WTC11 (cell line): ENCODE data around the gene ATG2B. TPM values are rescaled to one million over a fixed set of nuclear protein-coding genes. Genes with fewer than 3 reads are reported as not detected.

Experiments used
- ATAC-seq: fragments of 200-7000 bp; cut with Tn5 transposase; 2 replicates; pipeline ENCODE4 v1.10.0; 2021; ENCODE audit warnings: mild to moderate bottlenecking, moderate library complexity
- CTCF ChIA-PET: fragments of 300-600 bp; sonication (Branson Sonifier 250); formaldehyde crosslinking; loops from one replicate; lab custom pipeline; 2021; ENCODE audit warnings: antibody characterized with exemption; lab: Charles Lee
- POLR2A ChIA-PET: fragments of 350-600 bp; sonication (Branson Sonifier 250); formaldehyde crosslinking; loops from one replicate; lab custom pipeline; 2021; ENCODE audit warnings: antibody characterized with exemption; lab: Charles Lee
- DNase-seq: peaks from one replicate; pipeline ENCODE4 v3.0.0; 2021; ENCODE audit warnings: low spot score
- H3K27ac Mint-ChIP-seq: 2 replicates; pipeline ENCODE4 v1.8.0; 2021; ENCODE audit warnings: mixed read lengths
- H3K27me3 Mint-ChIP-seq: 2 replicates; pipeline ENCODE4 v1.8.0; 2021; ENCODE audit warnings: low read depth, mild to moderate bottlenecking, moderate library complexity, mixed read lengths
- H3K36me3 Mint-ChIP-seq: 2 replicates; pipeline ENCODE4 v1.8.0; 2021; ENCODE audit warnings: mixed read lengths
- H3K4me1 Mint-ChIP-seq: 2 replicates; pipeline ENCODE4 v1.8.0; 2022; ENCODE audit warnings: mixed read lengths
- H3K4me3 Mint-ChIP-seq: 2 replicates; pipeline ENCODE4 v1.8.0; 2021; ENCODE audit warnings: mild to moderate bottlenecking, moderate library complexity, mixed read lengths
- H3K9me3 Mint-ChIP-seq: 2 replicates; pipeline ENCODE4 v1.8.0; 2021; ENCODE audit warnings: mixed read lengths
- ELF4 ChIP-seq: sonication (generic); formaldehyde crosslinking; IDR thresholded peaks from 2 replicates; pipeline ENCODE4 v1.8.1; 2022; ENCODE audit warnings: low read depth, mild to moderate bottlenecking, moderate library complexity, missing genetic modification reagents
- FOXP1 ChIP-seq: sonication (generic); formaldehyde crosslinking; IDR thresholded peaks from 2 replicates; pipeline ENCODE4 v1.8.0; 2022; ENCODE audit warnings: missing genetic modification reagents, mild to moderate bottlenecking, moderate library complexity, borderline replicate concordance
- JAZF1 ChIP-seq: fragments of 250-450 bp; sonication (Bioruptor Pico); IDR thresholded peaks from 2 replicates; pipeline ENCODE4 v1.9.0; 2021; ENCODE audit warnings: moderate library complexity, mild to moderate bottlenecking, inconsistent platforms
- NFATC4 ChIP-seq: fragments of 250-450 bp; sonication (Bioruptor Pico); IDR thresholded peaks from 2 replicates; pipeline ENCODE4 v1.9.0; 2021; ENCODE audit warnings: mild to moderate bottlenecking
- NR2C2 ChIP-seq: sonication (generic); formaldehyde crosslinking; IDR thresholded peaks from 2 replicates; pipeline ENCODE4 v1.8.0; 2022; ENCODE audit warnings: mild to moderate bottlenecking, missing genetic modification reagents
- SMAD3 ChIP-seq: sonication (generic); formaldehyde crosslinking; IDR thresholded peaks from 2 replicates; pipeline ENCODE4 v1.8.0; 2022; ENCODE audit warnings: missing genetic modification reagents, mild to moderate bottlenecking, borderline replicate concordance
- SOX15 ChIP-seq: fragments of 250-450 bp; sonication (Bioruptor Pico); IDR thresholded peaks from 2 replicates; pipeline ENCODE4 v1.9.0; 2021; ENCODE audit warnings: mild to moderate bottlenecking
- TEAD1 ChIP-seq: sonication (generic); formaldehyde crosslinking; IDR thresholded peaks from 2 replicates; pipeline ENCODE4 v1.8.0; 2022; ENCODE audit warnings: mild to moderate bottlenecking, missing genetic modification reagents
- TP53 ChIP-seq: sonication (generic); formaldehyde crosslinking; IDR thresholded peaks from 2 replicates; pipeline ENCODE4 v1.8.1; 2023; ENCODE audit warnings: mild to moderate bottlenecking, missing genetic modification reagents
- ZNF138 ChIP-seq: sonication (generic); formaldehyde crosslinking; conservative IDR thresholded peaks from 2 replicates; pipeline ENCODE4 v1.8.1; 2022; ENCODE audit warnings: mild to moderate bottlenecking, moderate library complexity, missing genetic modification reagents
- ZNF232 ChIP-seq: sonication (generic); formaldehyde crosslinking; IDR thresholded peaks from 2 replicates; pipeline ENCODE4 v1.8.0; 2022; ENCODE audit warnings: mild to moderate bottlenecking, missing genetic modification reagents
- ZNF423 ChIP-seq: fragments of 250-450 bp; sonication (Bioruptor Pico); IDR thresholded peaks from 2 replicates; pipeline ENCODE4 v2.1.2; 2022; ENCODE audit warnings: mild to moderate bottlenecking, moderate library complexity
- total RNA-seq: library from RNA; stranded (reverse); gene quantifications from 3 replicates; pipeline ENCODE4 v1.2.3, GENCODE V29; 2021
- TF ChIP-seq, protein P1 (sequence below): sonication (generic); formaldehyde crosslinking; IDR thresholded peaks from 2 replicates; pipeline ENCODE4 v1.8.1; 2023; ENCODE audit warnings: mild to moderate bottlenecking, moderate library complexity, missing genetic modification reagents
- TF ChIP-seq, protein P2 (sequence below): sonication (generic); formaldehyde crosslinking; IDR thresholded peaks from 2 replicates; pipeline ENCODE4 v1.8.0; 2022; ENCODE audit warnings: mild to moderate bottlenecking, missing genetic modification reagents
- TF ChIP-seq, protein P3 (sequence below): sonication (generic); formaldehyde crosslinking; IDR thresholded peaks from 2 replicates; pipeline ENCODE4 v1.8.0; 2022; ENCODE audit warnings: missing genetic modification reagents
- TF ChIP-seq, protein P4 (sequence below): sonication (generic); formaldehyde crosslinking; conservative IDR thresholded peaks from 2 replicates; pipeline ENCODE4 v1.8.1; 2023; ENCODE audit warnings: mild to moderate bottlenecking, low read depth, missing genetic modification reagents, moderate library complexity
- TF ChIP-seq, protein P5 (sequence below): fragments of 250-450 bp; sonication (Bioruptor Pico); IDR thresholded peaks from 2 replicates; pipeline ENCODE4 v1.9.0; 2021; ENCODE audit warnings: mild to moderate bottlenecking
- TF ChIP-seq, protein P6 (sequence below): sonication (generic); formaldehyde crosslinking; IDR thresholded peaks from 2 replicates; pipeline ENCODE4 v1.8.1; 2023; ENCODE audit warnings: mild to moderate bottlenecking, missing genetic modification reagents, borderline replicate concordance

The ATG2B gene
- total RNA-seq, 1 experiment from 2014 or later, result 10.3 TPM

DNA sequence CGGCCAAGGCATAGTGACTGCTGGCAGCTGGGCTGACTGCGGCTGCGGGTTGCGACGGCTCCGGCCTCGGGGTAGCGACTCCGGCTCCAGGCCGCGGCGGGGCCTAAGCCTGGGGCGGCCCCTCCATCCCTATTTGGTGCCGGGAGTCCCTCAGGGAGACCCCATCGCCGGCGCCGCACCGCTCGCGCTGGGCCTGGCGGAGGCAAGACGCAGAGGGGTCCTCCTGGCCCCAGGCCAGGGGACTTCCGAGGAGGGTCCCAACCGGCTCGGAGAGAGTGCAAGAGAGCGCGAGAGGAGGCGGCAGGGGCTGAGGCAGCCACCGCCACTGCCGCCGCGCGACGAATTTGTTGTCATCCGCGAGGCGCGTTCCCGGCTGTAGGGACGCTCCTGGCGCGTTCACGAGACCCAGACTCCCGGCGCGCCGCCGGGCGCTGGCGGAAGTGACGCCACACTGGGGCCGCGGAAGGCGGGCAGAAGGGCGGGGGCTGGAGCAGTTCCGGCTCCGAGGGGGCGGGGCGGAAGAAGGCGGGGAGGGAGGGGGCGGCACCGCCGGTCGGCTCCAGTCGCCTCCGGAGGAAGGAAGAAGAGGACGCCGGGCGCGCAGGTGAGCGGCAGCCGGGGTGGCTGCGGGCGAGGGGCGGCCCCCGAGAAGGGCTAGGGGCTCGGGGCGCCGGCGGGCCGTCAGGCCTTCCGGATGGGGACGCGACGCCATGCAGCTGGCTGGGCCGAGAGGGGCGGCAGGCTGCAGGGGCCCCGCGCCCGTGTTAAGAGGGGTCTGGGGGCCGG, at the start of gene ATG2B, which contains the start of gene GSKIP (continued):
- TF ChIP-seq, protein P1, sequence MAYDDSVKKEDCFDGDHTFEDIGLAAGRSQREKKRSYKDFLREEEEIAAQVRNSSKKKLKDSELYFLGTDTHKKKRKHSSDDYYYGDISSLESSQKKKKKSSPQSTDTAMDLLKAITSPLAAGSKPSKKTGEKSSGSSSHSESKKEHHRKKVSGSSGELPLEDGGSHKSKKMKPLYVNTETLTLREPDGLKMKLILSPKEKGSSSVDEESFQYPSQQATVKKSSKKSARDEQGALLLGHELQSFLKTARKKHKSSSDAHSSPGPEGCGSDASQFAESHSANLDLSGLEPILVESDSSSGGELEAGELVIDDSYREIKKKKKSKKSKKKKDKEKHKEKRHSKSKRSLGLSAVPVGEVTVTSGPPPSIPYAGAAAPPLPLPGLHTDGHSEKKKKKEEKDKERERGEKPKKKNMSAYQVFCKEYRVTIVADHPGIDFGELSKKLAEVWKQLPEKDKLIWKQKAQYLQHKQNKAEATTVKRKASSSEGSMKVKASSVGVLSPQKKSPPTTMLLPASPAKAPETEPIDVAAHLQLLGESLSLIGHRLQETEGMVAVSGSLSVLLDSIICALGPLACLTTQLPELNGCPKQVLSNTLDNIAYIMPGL, result peak; percentile 56; the same call in 1 of the 2 replicates
- peak; percentile 22; the same call in 1 of the 2 replicates for TF ChIP-seq ZNF232 (CRISPR knock-in tag)
- no peak for TF ChIP-seq SOX15
- TF ChIP-seq, protein P2, sequence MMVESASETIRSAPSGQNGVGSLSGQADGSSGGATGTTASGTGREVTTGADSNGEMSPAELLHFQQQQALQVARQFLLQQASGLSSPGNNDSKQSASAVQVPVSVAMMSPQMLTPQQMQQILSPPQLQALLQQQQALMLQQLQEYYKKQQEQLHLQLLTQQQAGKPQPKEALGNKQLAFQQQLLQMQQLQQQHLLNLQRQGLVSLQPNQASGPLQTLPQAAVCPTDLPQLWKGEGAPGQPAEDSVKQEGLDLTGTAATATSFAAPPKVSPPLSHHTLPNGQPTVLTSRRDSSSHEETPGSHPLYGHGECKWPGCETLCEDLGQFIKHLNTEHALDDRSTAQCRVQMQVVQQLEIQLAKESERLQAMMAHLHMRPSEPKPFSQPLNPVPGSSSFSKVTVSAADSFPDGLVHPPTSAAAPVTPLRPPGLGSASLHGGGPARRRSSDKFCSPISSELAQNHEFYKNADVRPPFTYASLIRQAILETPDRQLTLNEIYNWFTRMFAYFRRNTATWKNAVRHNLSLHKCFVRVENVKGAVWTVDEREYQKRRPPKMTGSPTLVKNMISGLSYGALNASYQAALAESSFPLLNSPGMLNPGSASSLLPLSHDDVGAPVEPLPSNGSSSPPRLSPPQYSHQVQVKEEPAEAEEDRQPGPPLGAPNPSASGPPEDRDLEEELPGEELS (CRISPR knock-in tag), result 0 out of 2 replicates have a peak, but pooled peaks have one; percentile 44
- 0 out of 2 replicates have a peak, but pooled peaks have one; percentile 38 for TF ChIP-seq FOXP1
- no peak for TF ChIP-seq JAZF1 (CRISPR knock-in tag)
- TF ChIP-seq NFATC4 (CRISPR knock-in tag), result no peak
- TF ChIP-seq, protein P3, sequence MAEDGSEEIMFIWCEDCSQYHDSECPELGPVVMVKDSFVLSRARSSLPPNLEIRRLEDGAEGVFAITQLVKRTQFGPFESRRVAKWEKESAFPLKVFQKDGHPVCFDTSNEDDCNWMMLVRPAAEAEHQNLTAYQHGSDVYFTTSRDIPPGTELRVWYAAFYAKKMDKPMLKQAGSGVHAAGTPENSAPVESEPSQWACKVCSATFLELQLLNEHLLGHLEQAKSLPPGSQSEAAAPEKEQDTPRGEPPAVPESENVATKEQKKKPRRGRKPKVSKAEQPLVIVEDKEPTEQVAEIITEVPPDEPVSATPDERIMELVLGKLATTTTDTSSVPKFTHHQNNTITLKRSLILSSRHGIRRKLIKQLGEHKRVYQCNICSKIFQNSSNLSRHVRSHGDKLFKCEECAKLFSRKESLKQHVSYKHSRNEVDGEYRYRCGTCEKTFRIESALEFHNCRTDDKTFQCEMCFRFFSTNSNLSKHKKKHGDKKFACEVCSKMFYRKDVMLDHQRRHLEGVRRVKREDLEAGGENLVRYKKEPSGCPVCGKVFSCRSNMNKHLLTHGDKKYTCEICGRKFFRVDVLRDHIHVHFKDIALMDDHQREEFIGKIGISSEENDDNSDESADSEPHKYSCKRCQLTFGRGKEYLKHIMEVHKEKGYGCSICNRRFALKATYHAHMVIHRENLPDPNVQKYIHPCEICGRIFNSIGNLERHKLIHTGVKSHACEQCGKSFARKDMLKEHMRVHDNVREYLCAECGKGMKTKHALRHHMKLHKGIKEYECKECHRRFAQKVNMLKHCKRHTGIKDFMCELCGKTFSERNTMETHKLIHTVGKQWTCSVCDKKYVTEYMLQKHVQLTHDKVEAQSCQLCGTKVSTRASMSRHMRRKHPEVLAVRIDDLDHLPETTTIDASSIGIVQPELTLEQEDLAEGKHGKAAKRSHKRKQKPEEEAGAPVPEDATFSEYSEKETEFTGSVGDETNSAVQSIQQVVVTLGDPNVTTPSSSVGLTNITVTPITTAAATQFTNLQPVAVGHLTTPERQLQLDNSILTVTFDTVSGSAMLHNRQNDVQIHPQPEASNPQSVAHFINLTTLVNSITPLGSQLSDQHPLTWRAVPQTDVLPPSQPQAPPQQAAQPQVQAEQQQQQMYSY, result 0 out of 2 replicates have a peak, but pooled peaks have one; percentile 29
- TF ChIP-seq ZNF423, result no peak
- TF ChIP-seq TP53, result no peak

DNA sequence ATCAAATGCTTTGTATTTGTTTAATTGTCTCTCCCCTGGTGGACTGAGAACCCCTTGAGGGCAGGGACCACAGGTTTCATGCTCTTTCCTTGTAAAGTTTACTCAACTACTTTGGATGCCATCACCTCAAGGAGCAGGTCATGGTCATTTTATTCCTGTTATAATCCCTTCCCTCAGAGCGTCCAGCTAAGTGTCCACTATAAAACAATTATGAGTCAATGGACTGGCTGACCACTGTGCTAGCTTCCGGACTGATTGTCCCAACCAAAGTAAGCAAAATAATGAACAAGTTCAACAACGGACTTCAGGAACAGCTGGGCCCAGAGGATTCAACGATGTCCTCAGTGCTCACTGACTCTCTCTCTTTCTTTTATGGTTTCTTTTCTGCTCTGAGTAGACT, 47.0 kb upstream of the ATG2B start:
- ChIA-PET POLR2A (no interaction called here), CTCF (no interaction called here)
- ATAC-seq, result no peak
- no peak for TF ChIP-seq FOXP1
- no peak for TF ChIP-seq ZNF138 (CRISPR knock-in tag)
- TF ChIP-seq, protein P4, sequence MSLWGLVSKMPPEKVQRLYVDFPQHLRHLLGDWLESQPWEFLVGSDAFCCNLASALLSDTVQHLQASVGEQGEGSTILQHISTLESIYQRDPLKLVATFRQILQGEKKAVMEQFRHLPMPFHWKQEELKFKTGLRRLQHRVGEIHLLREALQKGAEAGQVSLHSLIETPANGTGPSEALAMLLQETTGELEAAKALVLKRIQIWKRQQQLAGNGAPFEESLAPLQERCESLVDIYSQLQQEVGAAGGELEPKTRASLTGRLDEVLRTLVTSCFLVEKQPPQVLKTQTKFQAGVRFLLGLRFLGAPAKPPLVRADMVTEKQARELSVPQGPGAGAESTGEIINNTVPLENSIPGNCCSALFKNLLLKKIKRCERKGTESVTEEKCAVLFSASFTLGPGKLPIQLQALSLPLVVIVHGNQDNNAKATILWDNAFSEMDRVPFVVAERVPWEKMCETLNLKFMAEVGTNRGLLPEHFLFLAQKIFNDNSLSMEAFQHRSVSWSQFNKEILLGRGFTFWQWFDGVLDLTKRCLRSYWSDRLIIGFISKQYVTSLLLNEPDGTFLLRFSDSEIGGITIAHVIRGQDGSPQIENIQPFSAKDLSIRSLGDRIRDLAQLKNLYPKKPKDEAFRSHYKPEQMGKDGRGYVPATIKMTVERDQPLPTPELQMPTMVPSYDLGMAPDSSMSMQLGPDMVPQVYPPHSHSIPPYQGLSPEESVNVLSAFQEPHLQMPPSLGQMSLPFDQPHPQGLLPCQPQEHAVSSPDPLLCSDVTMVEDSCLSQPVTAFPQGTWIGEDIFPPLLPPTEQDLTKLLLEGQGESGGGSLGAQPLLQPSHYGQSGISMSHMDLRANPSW (CRISPR knock-in tag), result no peak
- no peak for TF ChIP-seq ELF4 (CRISPR knock-in tag)
- no peak for TF ChIP-seq TEAD1 (CRISPR knock-in tag)
- no peak for TF ChIP-seq NR2C2 (CRISPR knock-in tag)
- TF ChIP-seq, protein P5, sequence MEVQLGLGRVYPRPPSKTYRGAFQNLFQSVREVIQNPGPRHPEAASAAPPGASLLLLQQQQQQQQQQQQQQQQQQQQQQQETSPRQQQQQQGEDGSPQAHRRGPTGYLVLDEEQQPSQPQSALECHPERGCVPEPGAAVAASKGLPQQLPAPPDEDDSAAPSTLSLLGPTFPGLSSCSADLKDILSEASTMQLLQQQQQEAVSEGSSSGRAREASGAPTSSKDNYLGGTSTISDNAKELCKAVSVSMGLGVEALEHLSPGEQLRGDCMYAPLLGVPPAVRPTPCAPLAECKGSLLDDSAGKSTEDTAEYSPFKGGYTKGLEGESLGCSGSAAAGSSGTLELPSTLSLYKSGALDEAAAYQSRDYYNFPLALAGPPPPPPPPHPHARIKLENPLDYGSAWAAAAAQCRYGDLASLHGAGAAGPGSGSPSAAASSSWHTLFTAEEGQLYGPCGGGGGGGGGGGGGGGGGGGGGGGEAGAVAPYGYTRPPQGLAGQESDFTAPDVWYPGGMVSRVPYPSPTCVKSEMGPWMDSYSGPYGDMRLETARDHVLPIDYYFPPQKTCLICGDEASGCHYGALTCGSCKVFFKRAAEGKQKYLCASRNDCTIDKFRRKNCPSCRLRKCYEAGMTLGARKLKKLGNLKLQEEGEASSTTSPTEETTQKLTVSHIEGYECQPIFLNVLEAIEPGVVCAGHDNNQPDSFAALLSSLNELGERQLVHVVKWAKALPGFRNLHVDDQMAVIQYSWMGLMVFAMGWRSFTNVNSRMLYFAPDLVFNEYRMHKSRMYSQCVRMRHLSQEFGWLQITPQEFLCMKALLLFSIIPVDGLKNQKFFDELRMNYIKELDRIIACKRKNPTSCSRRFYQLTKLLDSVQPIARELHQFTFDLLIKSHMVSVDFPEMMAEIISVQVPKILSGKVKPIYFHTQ, result no peak
- no peak for TF ChIP-seq SMAD3 (CRISPR knock-in tag)
- TF ChIP-seq NFATC4 (CRISPR knock-in tag), result no peak
- TF ChIP-seq, protein P6, sequence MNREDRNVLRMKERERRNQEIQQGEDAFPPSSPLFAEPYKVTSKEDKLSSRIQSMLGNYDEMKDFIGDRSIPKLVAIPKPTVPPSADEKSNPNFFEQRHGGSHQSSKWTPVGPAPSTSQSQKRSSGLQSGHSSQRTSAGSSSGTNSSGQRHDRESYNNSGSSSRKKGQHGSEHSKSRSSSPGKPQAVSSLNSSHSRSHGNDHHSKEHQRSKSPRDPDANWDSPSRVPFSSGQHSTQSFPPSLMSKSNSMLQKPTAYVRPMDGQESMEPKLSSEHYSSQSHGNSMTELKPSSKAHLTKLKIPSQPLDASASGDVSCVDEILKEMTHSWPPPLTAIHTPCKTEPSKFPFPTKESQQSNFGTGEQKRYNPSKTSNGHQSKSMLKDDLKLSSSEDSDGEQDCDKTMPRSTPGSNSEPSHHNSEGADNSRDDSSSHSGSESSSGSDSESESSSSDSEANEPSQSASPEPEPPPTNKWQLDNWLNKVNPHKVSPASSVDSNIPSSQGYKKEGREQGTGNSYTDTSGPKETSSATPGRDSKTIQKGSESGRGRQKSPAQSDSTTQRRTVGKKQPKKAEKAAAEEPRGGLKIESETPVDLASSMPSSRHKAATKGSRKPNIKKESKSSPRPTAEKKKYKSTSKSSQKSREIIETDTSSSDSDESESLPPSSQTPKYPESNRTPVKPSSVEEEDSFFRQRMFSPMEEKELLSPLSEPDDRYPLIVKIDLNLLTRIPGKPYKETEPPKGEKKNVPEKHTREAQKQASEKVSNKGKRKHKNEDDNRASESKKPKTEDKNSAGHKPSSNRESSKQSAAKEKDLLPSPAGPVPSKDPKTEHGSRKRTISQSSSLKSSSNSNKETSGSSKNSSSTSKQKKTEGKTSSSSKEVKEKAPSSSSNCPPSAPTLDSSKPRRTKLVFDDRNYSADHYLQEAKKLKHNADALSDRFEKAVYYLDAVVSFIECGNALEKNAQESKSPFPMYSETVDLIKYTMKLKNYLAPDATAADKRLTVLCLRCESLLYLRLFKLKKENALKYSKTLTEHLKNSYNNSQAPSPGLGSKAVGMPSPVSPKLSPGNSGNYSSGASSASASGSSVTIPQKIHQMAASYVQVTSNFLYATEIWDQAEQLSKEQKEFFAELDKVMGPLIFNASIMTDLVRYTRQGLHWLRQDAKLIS, result no peak

More for the DNA sequence above, 47.0 kb upstream of the ATG2B start:
- Mint-ChIP-seq H3K27me3 (no peaks in the 10 kb centered on the region), H3K9me3 (no peaks in the 10 kb centered on the region), H3K27ac (no peak overlapping the region), H3K4me3 (no peak overlapping the region), H3K36me3 (0 out of 2 replicates have a peak, but pooled peaks cover 2% of the 10 kb centered on the region), H3K4me1 (peaks cover 4% of the 10 kb centered on the region; the same call in 1 of the 2 replicates)
- DNase-seq, result no peak
